ENCODE results near the gene SPEM2.

SPEM2 gene

DNA sequence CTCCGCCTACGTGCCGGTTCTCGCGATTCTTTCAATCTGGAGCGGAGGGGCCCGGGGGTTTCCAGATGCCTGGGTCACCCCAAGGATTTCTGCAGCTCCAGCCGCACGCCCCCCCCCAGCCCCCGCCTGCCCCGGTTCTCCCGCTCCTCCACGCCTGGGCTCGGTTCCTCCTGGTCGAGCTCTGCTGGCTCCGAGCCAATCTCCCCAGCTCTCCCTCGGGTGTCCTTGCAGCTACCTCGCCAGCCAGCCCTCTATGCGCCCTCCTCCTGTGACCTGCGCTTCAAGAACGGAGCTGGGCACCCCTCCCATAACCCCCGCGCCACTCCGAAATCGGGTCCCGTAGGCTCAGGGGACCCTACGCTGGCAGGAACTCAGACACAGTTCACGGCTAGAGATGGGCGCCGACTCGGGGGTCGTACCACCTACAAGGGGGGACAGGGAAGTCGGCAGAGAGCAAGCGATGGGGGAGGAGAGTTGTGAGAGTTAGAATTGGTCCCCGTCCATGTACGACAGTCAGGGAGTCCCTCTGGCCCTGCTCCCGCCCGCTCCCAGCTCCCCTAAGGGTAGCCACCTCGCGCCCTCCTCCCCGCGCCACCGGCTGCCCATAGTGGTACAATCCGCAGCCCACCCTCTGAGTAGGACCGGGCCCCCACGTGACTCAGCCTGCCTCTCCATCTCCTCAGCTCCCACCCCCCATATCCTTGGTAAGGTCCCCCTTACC is 14.9 kb downstream of the SPEM2 start:
- TF ChIP-seq, protein P1, sequence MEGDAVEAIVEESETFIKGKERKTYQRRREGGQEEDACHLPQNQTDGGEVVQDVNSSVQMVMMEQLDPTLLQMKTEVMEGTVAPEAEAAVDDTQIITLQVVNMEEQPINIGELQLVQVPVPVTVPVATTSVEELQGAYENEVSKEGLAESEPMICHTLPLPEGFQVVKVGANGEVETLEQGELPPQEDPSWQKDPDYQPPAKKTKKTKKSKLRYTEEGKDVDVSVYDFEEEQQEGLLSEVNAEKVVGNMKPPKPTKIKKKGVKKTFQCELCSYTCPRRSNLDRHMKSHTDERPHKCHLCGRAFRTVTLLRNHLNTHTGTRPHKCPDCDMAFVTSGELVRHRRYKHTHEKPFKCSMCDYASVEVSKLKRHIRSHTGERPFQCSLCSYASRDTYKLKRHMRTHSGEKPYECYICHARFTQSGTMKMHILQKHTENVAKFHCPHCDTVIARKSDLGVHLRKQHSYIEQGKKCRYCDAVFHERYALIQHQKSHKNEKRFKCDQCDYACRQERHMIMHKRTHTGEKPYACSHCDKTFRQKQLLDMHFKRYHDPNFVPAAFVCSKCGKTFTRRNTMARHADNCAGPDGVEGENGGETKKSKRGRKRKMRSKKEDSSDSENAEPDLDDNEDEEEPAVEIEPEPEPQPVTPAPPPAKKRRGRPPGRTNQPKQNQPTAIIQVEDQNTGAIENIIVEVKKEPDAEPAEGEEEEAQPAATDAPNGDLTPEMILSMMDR (IDR thresholded peaks at IDR 0.05; ENCODE audit: low read depth, low read length) = no peak
- DNase-seq (ENCODE audit: extremely low read depth, low read depth) = no peak

DNA sequence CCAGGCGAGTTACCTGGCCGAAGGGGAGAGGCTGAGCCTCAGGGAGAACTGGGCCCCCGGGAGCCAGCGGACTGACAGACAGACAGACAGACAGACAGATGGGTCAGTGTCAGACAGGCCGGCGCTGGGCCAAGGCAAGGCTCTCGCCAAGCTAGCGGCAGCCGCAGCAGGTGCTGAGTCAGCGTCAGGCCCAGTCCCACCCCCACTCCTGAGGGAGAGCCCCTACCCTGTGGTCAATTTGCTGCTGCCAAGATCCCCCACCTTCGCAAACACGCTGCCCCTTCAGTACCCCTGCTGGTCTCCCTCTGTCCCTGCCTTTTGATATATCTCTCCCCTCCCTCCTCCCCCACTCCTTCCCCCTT is 15.4 kb downstream of the SPEM2 start:
- TF ChIP-seq, protein P1 (IDR thresholded peaks at IDR 0.05; ENCODE audit: low read depth, low read length) = no peak
- no peak for DNase-seq (ENCODE audit: extremely low read depth, low read depth)

DNA sequence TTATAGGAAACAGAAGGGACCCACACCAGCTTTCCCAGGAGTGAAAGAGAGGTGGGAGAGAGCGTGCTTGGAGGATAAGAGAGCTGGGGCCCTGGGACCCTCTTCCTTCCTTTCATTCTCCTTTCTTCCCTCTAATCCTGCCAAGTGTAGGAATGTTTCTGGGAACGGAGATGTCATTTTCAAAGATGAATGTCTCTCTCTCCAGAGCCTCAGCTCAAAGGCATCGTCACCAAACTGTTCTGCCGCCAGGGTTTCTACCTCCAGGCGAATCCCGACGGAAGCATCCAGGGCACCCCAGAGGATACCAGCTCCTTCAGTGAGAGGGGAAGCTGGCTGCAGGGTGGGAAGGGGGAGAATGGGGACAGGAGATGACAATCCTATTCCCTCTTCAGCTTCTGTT is 15.8 kb downstream of the SPEM2 start:
- TF ChIP-seq, protein P1 (IDR thresholded peaks at IDR 0.05; ENCODE audit: low read depth, low read length) = no peak
- no peak for DNase-seq (ENCODE audit: extremely low read depth, low read depth)

DNA sequence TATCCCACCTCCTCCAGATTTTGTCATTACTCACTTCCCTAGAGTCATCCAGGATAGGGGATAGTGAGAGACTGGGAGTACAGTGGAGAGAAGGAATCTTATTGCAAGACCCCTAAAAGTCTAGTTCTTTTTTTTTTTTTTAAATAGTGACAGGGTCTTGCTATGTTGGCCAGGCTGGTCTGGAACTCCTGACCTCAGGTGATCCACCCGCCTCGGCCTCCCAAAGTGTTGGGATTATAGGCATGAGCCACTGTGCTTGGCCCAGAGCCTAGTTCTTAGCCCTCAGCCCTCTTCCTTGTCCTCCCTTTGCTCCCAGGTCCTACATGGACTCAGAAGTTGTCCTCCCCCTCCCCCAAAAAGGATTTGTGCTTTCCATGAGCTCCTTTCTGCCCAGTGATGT is 16.7 kb downstream of the SPEM2 start:
- TF ChIP-seq, protein P1 (IDR thresholded peaks at IDR 0.05; ENCODE audit: low read depth, low read length) = no peak
- DNase-seq (ENCODE audit: extremely low read depth, low read depth) = no peak

GRCh38 chr17:7443499-7444485 is 18.4 kb downstream of the SPEM2 start:
- DNase-seq (ENCODE audit: extremely low read depth, low read depth) = no peak
- TF ChIP-seq, protein P1 (IDR thresholded peaks at IDR 0.05; ENCODE audit: low read depth, low read length) = no peak

DNA sequence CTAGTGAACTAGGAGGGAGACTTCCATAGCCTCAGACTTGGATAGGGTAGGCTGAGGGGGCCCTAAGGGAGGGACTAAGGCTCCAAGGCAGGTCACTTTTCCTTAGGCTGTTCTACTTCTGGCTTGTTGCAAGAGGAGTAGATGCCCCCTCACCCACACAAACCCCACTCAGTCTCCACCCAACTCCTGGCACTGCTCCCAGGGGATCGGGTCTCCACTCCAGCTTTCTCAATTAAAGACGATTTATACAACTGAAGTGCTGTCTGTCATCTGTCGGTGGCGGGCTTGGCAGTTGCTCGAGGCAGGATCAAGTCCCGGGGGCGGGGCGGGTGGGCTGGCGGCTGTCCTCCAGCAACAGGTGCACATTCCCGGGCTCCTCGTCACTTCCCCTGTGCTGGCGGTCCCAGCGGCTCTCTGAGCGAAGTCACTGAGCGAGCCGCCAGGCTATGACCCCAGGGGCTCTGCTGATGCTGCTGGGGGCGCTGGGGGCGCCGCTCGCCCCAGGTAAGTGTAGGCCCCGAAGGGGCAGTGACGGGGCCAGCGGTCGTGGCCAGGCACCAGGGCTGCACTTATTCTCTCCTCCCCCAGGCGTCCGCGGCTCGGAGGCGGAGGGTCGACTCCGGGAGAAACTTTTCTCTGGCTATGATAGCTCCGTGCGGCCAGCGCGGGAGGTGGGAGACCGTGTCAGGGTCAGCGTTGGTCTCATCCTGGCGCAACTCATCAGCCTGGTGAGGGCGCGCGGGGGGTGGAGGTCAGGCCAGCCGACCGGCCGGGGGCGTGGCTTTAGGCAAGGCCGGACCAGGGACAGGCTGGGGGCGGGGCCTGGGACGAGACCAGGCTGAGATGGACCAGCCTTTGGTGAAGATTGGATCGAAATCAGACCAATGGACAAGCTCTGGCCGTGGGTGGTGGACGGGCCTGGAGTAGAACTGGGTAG is 19.5 kb downstream of the SPEM2 start, which contains the start of gene CHRNB1:
CHRNB1 (plus strand) TSS at position 380 of the 937 bp plus-strand sequence; CDS start at position 447, 67 bp downstream.
- DNase-seq (ENCODE audit: extremely low read depth, low read depth) = no peak
- TF ChIP-seq, protein P1 (IDR thresholded peaks at IDR 0.05; ENCODE audit: low read depth, low read length) = no peak
